Measurements from ENCODE around the gene TRIM77.
"Not testable (repeated sequence)": the region's sequence is repeated elsewhere in the genome, so short reads cannot be mapped to it uniquely, and the experiment has no call there.

DNA sequence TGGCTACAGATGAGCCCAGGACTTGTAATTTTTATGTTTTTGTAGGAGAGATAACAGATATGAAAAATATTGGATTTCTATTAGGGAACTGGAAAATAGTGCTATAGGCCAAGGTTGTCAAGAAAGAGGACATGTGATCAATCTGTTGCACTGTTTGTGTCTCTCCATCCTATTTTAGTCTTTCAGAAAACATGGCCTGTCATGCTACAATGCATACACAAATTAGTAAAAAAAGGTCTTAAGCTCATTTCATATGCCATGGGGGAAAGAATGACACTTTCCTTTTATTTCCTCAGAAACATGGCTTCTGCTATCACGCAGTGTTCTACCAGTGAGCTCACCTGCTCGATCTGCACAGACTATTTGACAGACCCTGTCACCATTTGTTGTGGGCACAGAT lies at the start of gene TRIM77:
- TF ChIP-seq GATA2, GATA3 (IDR thresholded peaks at IDR 0.05; ENCODE audit: low read depth, low read length): not testable (repeated sequence)

All from SH-SY5Y (cell line).